Stimulated activated naive CD4-positive, alpha-beta T cell treated with Interleukin-2 at 50 U/mL for 16 hours (primary cell): Measurements from ENCODE around the gene LHFPL6.

Experiments used
- DNase-seq: peaks from one replicate; lab custom pipeline; 2025; lab: John Stamatoyannopoulos, UW

LHFPL6 gene

DNA sequence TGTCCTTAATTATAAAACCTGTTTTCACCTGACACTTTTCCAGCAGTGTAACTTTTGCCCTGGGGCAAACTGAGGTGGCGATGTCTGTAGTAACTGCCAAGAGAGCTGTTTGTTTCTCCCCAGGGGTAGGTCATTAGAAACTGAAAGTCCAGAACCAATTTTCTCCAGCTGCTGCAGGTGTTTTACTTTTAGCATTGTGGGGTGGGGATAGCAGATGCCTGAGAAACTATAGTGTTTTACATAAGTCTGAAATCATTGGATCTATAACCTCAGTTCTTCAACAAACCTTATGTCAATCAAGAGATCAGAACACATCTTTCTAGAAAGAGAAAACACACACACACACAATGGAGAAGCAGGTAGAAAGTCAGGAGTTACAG is 92.7 kb downstream of the LHFPL6 start:
- DNase-seq: no peak

GRCh38 chr13:39509616-39510315 is 93.2 kb downstream of the LHFPL6 start:
- DNase-seq: no peak

DNA sequence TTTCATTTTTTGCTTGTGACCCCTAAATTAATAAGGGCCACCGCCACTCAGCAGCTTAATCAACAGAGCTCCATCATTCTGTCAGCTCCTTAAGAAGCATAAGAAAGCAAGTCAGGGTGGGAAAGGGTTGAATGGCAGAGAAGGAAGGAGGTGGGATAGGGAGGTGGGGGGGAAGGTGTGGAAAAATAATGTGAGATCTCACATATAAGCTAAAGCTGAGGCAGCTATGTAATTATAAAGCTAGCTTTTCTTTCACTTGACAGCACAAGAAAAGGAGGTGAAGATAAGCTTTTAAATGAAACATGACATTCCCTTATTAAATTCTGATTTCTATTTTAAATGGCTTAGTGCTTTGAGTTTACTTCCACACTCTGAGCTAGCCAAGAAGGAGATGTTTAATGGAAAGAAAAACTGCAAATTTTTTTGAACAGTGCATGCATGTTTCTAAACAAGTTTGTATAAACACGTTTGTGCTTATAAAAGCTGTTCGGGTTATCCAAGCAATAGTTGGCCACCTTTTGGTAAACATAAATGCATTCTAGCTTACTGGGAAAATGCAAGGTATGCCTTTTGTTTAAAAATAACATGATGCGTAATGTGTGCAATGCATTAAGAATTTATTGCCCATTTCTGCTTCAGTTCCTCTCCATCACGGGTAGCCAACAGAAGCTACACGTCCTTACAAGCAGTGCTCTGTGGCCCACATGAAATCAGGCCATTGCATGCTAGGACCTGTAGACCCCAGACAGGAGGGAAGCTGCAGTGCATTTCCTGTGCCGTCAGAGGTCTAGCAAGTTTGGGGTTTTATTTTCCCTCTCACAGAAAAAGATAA is 96.2 kb downstream of the LHFPL6 start:
- no peak for DNase-seq

DNA sequence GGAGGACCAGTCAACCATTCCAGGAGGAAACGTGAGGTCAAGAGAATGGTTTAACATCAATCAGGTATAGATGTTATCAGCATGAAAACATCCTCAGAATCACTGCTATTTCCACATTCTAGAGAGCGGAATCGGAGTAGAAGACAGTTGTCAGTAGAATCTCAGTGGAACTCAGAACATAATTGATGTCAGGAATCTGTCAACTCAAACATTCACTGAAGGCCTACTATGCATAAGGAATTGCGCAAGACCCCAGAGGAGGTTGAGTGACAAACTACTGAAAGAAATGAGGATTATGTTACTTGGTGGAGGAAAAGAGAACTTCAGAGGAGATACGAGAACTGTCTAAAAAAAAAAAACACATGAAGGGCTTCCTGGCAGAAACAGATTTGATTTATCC is 97.8 kb downstream of the LHFPL6 start:
- DNase-seq: no peak

- DNase-seq: no peak
These were observed 99.9 kb downstream of the LHFPL6 start for GRCh38 chr13:39503048-39503447.

GRCh38 chr13:39501702-39502324 is 101.2 kb downstream of the LHFPL6 start:
- DNase-seq: no peak

DNA sequence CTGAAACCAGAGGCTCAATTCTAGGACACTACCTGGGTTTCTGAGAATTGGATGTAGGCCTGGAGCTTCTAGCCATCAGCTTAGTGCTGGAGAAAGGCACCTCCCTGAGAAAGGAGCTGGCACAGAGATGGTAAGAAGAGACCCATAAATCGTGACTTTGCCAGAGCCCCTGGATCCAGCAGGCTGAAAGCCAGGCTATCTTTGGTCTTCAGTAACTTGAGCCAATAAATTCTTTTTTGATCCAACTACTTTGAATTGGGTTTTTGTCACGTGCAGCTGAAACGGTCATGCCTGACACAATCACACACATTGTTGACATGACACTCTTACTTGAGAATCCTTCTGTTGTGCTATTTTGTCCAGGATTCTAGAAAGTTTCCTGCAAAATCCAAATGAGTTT is 103.4 kb downstream of the LHFPL6 start:
- no peak for DNase-seq

DNA sequence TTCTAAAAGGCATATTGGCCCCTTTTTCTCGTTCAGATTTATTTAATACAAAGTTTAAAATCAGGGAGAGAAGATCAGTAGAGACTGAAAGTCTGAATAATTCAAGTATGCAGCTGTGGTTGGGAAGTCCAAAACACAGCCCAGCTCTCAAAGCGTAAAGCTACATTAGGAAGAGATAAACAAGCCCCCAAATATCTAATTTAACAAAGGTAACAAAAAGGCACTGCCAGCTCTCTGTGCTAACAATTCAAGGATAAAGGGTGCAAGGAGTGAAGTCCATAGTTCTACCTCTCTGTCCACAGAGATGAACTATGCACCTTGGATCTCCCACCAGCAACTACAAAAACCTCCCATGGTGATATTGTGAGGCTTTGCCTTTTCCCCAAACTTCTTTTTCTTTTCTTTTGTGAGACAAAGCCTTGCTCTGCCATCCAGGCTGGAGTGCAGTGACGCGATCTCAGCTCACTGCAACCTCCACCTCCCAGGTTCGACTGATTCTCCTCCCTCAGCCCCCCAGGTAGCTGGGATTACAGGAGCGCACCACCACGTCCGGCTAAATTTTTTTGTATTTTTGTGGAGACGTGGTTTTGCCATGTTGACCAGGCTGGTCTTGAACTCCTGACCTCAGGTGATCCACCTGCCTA is 104.4 kb downstream of the LHFPL6 start:
- no peak for DNase-seq

GRCh38 chr13:39496506-39496905 is 106.5 kb downstream of the LHFPL6 start:
- no peak for DNase-seq

GRCh38 chr13:39494633-39495032 is 108.4 kb downstream of the LHFPL6 start:
- no peak for DNase-seq

DNA sequence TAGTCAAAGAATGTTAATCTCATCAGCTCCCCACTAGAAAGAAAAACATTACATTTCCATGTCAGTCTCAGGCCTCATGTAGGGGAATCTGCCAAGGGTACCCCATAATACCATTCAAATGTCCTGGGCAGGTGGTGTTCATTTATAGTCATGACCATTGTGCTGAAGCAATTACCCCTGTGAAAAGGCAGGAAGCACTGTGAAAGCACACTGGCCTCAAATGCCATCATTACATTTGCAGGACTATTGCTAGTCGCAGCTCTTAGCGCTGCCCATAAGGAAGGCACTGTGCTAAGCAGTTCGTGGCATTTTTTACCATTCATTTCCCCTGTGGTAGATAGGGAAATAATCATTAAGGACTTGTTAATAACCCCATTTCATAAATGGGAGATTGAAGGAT is 109.0 kb downstream of the LHFPL6 start:
- no peak for DNase-seq

- DNase-seq: no peak
These were observed 112.9 kb downstream of the LHFPL6 start for GRCh38 chr13:39490136-39490535.

DNA sequence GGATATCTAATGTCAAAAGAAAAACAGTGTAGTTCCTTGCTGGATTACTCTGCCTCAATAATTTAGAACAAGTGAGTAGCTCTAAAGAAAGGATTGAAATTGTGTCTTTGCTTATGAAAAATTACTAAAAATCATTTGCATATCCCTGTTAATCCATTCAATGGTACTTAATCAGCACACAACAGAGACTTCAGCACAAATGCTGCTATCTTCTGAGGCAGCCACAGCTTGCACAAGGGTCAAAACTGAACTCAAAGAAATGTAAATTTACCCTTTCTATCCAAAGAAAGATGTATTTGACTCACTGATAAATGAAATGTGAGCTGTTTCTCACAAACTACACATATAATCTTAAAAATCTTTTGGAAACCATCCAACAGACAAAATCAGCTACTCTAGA is 116.2 kb downstream of the LHFPL6 start:
- no peak for DNase-seq

DNA sequence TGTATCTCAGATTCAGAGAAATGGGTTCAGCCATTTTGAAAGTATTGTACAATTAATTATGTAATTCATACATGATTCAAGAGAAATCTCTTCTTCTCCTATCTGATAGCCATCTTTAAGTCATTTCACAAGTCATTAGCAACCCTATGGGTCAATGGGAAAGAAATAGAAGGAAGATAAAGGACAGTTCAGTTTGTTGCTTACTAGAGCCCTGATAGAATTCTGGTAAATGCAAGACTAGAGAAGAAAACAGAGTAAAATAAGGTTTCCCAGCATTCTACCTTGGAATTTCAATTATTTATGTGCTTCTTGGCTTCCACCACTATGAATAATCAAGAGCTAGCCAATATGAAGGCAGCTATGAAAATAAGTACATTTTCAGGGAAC is 117.7 kb downstream of the LHFPL6 start:
- no peak for DNase-seq

- DNase-seq: no peak
These were observed 118.3 kb downstream of the LHFPL6 start for GRCh38 chr13:39484506-39485313.

GRCh38 chr13:39483326-39483725 is 119.7 kb downstream of the LHFPL6 start:
- DNase-seq: no peak

- no peak for DNase-seq
These were observed 121.5 kb downstream of the LHFPL6 start for GRCh38 chr13:39481491-39481890.

DNA sequence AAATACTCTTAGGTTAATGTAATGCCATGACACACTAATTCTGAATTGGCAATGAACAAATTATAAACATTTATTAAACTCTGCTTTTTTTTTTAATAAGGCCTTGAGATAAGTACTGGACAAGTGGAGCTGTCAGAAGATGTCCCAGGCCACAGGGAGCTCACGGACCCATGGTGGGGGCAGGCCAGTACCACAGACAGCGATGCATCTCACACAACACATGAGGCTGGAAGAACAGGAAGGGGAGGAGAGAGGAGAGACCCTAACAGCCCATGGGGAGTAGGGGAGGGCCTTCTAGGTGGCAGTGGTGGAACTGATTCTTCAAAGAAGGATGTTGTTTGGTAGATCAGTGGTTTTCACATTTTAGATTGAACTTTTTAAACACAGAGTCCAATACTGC is 128.4 kb downstream of the LHFPL6 start:
- DNase-seq: no peak

GRCh38 chr13:39469676-39470075 is 133.3 kb downstream of the LHFPL6 start:
- no peak for DNase-seq

DNA sequence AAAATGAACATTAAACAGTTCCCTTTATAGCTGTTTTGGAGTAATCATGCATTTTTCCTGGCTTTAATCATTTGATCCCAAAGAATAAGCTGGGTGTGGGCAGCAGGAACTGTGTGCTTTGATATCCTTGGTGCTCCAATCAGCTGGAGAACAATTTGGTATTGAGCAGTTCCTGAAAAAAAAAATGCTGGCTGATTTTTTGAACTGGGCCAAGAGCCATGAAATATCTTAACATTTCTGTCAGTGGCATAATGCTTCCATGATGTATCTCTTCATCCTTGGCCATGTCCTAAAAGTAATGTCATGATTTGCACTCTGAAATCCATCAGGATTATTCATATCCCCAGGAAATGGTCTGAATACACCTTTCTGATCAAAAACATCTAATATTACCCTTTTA is 134.7 kb downstream of the LHFPL6 start:
- no peak for DNase-seq

GRCh38 chr13:39463611-39464010 is 139.4 kb downstream of the LHFPL6 start:
- DNase-seq: no peak

DNA sequence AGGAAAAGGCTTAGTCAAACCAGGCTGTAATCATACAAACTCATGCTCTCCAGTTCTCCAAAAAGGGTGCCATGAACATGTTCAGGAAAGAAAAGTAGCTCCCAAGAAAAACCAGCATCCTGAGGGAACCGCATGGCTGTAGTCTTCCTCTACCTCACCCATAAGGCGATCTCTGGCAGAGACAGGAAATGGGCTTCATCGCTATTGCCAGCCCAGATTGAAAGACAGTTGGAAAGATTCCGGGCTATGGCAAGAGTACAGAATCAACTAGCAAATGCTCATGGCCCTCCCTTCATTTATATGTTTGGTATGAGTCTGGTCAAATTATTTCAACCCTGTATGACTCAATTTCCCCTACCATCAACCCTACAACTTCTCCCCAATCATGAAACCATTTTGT is 140.1 kb downstream of the LHFPL6 start:
- DNase-seq: no peak
